HG03039 (cell line): ENCODE results near the gene EXPH5.

Experiments used
- ATAC-seq: cut with Tn5 transposase; IDR thresholded peaks from one replicate; pipeline ENCODE4 v1.9.1; 2021; ENCODE audit warnings: mild to moderate bottlenecking, moderate library complexity; ENCODE audit not compliant: unreplicated experiment

EXPH5 gene

DNA sequence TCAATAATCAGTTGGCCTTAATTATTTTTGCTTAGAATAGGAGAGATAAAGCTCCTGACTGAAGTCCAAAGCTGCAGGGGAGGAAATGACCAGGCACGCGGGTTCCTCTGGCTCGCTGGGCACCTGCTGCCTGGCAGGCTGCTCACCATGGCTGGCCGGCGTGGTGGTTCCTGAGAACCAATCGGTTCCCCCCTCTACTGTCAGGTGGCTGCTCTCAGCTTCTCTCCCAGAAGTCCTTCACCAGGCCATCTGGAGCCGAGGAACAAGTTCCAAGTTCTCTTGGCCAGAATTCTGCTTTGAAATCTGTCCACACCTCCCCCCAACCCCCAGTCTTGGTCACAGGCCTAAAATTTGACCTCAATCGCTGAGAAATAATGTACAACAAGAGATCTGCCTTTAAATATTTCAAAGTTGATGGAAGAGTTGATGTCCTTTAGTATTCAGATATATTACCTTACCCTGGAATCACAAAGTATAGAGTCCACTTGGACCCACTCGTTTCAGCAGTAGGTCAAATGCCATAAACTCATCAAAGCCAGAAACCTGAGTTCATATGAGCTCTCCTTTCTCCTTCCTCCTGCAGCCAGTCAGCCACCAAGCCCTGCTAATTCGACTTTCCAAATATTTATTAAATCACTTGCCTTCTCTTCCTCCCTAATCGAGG lies 25.2 kb downstream of the EXPH5 start:
- no peak for ATAC-seq

DNA sequence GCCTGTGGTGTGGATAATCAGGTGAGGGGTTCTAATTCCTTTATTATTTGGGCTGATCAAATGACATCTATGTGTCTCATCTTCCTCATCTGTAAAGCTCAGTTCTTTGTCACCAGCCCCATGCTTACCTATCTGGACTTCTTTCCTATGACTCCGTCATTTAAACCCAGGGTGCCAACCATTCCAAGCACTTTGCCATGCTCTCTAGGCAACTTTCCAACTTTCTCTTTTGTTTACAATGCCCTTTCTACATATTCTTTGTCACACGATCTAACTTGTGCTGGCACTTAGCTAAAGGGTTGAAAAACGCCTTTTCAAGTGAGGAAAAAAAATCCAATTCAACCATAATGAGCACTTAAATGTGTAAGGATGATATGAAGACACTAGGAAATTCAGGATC lies 27.9 kb downstream of the EXPH5 start:
- ATAC-seq, result no peak

DNA sequence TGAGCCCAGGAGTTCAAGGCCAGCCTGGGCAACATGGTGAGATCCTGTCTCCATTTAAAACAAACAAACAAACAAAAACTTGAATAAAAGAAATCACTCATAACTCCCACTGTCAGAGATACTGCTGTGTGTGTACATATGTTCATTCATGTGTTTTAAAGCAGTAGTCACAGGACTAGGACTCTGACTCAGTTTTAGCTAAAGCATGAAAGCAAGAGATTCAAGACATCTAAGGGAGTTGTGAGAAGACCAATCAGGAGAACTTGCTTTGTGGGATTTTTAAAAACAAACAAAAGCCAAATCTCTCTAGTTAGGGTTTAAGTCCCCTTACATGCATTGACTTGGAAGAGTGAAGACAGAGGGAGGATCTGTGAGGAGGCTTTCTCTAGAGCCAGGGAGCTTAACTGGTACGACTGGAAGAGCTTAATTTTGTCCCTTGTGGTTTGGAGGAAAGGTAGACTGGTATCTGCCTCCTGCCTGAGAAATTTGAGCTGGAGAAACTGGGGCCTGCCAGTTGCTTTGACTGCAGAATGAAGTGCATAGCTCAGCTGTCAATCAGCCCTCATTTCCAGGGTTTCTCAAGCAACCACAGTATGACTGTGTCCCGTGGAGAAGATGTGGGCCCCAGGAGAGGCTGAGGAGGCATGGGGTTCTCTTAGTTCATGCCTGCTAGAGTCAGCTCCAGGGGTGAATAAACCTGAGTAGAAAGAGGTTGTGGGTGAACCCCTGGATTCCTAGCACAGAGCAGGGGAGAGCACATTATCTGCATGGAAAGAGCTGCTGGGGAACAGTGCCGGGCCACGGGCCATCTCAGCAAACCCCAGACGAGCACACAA lies 30.6 kb downstream of the EXPH5 start:
- ATAC-seq, result no peak

DNA sequence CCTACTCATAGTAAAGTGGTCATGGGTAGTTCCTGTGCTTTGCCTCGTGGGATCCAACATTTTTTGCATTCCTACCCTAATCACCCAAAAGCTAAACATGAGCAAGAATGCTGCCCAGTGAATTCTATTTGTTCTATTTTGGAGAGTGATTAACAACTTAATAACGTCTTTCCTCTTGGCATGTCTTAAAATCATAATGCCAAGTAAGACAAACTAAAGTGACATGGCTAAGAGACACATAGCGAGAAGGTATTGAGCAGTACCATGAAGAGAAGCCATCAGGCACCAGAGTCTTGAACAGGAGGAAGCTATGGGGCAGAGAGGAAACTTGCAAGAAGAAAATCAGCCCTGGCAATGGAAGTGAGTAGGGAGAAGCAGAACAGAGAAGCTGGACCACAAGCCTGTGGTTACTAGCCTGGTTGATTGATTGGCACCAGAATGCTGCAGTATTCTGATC lies 32.0 kb downstream of the EXPH5 start:
- ATAC-seq, result no peak

DNA sequence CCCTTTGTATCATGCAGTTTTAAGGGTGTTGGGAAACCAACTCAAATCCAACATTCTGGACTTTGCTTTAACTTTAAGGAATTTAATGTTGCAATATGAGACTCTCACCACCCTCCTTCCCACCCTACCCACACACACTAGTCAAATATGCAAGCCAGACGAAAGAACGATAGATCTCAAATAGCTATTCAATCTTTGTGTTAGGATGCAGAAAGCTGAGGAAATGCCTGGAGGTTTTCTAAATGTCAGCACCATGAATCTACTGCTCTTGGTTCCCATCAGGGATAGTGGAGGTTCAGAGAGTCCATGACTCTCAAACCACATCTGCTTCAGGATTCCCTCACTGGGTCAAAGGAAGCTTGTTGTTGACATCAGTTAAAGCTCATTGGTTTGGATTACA lies 33.7 kb downstream of the EXPH5 start:
- no peak for ATAC-seq

DNA sequence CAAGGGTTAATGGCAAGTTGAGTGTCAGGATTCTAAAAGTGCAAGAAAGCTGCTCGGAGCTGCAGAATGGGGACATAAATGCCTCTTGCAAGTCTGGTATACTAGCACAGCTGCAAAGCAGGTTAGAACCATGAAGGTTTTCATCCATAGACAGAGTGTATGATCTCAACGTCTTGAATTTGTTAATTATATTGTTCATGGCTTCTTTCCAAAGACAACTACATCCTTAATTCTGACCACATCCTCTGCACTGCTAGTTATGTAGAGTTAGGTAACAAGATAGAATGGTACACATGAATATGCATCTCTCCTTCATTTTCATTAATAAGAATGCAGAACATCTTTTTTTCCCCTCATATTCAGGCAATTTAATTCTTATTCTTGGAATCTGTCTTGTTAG lies 34.2 kb downstream of the EXPH5 start:
- no peak for ATAC-seq

DNA sequence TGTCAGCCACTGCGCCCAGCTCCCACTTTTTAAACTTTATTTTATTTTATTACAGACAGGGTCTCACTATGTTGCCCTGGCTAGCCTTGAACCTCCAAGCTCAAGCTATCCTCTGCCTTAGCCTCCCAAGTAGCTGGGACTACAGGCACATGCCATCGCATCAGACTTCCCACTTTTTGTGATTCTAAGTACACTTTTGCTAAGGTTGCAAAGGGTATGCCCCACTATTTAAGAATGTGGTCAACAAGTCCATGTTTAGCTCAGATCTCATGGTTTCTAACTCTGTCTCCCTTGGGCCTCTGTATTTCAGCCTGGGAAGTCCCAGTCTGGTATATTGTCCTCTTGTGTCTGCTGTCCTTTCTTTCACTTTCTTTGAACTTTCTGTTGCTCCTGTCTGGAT lies 35.3 kb downstream of the EXPH5 start:
- ATAC-seq, result peak; percentile 83

DNA sequence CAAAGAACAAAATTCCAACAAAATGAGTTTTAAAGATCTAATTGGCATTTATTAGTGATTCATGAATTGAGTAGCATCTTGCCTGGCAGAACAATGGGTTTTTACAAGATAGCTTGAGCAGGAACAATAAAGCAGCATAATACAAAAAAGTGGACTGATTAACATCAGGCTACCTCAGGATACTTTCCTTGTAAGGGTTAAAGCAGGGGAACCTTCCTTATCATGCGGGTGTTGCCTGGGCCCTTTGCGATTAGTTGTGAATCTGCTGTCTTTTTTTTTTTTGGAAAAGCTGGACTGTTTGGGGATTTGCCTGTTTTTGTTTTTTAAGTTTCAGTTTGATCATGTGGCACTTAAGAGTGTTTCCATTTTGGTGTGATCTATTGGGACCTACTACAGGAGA lies 37.5 kb downstream of the EXPH5 start:
- ATAC-seq, result no peak

DNA sequence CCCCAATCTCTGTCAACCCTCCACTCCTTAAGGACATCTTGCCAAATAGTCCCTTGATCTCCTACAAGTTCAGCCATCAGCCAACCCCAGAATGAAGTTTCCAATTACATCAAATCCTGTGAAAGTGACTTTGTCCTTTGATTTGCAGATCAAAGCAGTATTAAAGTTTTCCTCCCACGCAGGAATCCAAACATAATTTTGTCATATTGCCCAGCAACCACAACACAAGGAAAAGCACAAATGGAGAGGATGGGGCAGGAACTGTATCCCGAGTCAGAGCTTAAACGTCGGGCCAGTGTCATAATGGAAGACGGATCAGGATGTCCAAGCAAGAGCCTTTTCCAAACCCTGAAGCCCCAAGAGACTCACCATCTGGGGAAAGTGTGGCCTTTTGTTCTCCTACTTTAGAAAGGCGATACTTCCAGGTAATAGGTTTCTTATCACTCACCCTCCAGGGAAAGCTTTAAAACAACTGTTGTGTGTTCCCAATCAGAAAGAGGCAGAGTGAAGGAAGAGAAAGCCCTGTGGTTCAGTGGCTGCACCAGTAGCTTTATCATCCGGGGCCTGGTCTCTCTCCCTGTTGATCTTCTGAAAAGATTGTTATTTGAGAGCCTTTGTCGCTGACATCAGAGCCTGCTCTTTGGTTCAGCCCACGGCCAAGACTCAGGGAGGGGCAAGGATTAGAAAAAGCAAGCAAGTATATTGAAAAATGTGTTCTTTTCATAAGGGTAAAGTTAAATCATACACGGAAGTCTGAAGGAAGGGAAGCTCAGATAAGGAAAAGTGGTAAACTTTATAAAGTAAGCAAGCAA lies 41.7 kb downstream of the EXPH5 start:
- no peak for ATAC-seq

DNA sequence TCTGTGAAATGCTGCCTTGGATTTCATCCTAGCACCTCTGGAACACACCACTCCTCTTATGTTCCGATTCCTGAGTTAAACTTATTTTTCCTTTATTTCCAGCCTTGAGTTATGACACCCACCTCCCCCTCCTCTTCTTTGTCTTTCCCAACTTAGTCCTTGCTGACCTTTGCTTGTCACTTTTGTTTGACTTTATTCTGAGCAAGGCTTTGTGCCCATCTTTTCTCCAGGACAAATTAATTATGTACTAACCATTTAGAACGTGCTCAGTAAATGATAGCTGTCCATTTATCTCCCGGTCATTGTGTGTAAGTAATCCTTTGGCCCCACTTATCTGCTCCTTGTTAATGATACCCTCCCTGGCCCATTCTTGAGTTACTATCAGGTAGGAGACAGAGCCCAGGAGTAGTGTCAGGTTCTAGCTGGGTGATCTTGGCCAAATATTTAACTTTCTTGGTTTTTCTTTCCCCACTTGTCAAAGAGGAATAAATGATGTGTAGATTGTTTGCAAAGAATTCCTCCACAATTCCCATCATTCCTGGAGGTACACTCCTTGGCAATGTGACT lies 44.2 kb downstream of the EXPH5 start:
- ATAC-seq, result no peak

DNA sequence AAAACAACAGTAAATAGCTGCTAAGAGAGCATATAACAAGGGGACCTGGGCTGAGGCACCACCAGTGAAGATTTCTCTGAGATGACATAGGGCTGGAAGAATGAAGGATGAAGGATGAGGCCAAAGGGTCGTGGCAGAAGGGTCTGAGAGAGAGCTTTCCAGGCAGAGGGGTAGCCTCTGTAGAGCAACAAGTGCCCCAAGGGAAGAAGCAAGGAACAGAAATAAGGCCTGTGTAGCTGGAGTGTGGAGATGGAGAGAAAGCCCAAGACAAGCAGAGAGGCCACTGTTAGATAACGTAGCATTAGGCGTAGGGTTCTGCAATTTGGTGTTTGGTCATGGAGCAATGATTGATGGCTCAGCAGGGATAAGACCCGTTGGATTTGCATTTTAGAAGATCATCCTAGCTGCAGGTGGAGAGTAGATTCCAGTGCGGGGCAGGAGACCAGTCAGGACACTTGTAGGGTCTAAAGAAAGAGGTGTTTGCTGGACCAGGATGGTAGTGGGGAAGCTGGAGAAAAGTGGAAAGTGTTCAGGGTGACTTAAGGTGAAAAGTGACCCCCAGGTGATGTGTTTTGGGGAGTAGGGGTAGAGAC lies 47.6 kb downstream of the EXPH5 start:
- ATAC-seq, result no peak

DNA sequence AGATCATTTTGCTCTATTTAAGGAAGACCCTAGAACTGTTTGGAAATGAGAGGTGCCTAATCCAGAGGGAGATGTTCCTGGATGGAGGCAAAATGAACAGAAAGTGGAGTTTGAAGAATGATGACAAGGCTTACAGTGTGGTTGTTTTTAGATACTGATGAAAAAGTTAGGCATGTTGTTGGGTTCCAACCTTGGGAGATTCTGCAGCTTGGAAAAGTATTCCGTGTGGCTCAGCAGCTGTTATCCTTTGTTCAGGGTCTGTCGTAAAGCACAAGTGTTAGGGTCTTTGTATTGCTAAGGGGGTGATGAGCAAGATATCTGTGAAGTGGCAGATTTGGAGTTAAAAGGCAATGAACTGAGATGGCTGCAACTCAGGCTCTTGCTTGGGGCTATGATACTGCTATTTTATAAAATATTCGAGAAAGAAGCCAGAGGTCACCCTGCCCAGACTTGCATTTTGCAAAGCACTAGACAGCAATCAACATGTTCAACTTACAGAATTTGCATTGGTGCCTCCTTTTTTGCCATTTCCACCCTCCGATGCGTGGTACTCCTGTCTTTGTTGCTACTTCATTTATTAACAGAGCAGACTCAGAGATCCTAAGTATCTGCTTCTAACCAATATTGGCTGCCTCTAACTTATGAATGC lies 50.1 kb downstream of the EXPH5 start:
- no peak for ATAC-seq

DNA sequence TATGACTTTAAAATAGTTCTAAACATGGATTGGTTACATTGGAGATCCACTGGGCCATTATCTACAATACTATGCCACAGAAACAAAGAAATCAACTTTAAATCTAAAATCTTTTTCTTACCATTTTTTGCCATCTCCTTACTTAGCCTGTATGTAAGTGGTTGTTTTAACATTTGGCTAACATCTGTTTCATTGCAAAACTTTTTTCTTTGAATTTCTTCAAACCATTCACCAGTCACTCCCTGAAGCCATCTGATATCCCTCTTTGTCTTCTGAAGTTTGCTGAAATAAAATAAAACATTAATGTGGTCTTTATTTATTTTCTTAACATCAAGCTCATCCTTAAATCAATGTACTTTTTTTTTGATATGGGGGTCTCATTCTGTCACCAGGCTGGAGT lies 52.0 kb downstream of the EXPH5 start:
- no peak for ATAC-seq

DNA sequence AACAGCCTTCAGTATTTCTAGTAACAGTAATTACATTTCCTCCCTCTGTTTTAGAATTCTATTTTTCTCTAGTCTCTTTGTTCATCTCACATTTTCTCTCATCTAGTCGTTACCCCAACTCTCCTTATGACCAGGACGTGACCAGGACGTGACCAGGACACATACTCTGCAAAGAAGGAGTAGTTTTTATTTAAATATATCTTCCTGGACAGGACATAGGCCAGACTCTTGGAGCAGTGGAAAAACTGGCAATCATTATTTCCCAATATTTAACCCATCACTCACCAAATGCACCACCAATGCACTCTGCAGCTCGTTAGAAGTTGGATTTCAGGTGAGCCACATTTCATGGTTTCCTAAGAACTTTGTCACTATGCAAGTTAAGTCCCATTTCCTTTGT lies 55.1 kb downstream of the EXPH5 start:
- no peak for ATAC-seq

DNA sequence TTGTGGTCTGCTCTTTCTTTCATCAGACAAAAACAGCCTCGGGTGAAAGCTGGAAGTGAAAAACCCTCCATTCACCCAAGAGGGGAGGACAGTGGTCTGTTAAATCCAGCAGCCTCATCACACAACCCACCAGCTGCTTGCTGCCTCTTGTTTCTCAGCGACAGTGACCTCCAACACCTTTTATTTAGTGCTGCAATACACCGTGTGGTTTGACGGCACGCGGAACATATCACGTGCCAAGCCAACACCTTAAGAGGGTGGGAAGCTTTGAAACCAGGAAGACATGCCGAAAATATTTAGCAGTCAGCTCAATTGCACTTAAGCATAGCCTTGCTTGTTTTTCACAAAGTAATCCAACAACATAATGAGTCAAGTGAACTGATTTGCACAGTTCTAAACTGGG lies 55.5 kb downstream of the EXPH5 start:
- no peak for ATAC-seq

DNA sequence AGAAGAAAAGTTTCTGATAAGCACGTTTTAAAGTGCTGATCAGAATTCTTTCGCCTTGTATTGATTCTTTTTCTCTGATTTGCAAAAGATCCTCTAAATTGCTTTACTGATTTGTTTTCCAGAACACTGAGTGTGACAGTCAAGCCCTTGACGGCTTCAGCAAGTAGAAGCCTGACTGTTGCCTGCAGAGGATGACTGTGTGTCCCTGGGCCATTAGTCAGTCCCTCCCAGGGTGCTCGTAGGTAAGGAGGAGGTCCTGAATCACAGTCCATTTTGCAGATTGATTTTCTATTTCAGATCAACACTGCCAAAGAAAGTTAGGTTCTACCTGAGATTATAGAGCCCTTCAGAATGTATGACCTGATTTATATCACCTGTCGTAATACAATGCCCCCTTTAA lies 56.8 kb downstream of the EXPH5 start:
- no peak for ATAC-seq

DNA sequence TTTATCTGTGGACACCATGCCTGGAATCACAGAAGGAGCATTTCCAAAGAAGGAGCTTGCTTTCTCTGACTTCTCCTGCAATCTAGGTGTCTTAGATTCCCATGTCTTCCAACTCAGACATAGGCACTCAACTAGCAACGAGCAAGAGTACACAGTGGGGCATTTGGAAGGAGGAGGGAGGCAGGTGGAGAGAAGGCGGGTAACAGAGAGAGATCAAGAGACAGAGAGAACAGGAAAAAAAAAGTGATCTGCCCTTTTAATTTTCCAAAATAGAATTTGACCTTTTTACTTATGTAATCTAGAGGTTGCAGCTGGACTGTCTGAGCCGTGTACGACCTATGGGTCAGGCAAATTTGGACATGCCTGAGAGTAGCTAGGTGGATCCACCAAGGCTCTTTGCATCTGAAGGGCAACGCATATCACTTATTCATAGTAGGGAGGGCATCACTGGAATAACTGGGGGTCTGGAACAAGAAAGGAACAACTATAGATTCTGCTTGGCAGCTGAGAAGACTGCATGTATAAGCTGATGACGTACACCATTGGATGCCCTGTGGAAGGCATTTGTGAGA lies 58.1 kb downstream of the EXPH5 start:
- no peak for ATAC-seq

DNA sequence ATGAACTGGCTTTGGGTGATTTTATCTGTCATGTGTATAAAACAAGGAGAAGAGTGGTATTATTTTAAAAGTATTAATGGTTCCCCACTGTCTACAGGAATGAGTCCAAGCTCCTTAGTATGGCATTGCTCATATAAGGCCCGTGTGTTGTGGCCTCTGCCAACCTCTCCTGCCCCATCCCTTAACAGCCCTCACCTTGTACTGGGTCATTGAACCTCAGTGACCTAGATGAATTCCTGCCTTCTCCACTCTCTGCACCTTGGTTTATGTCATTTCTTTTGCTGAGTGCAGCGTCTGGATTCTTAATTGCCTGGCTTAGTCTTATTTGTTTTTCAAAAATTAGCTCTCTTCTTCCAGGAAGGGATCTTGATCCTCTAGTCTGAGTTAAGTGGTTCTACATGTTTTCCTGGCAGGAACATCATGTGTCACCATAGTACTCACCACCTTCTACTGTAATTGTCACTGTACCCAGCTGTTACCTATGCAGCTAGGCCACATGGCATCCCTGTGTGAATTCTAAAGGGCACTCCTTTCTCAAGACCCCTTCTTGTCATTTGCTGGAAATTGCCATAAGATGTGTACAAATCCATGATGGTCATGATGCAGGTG lies 59.2 kb downstream of the EXPH5 start:
- no peak for ATAC-seq

DNA sequence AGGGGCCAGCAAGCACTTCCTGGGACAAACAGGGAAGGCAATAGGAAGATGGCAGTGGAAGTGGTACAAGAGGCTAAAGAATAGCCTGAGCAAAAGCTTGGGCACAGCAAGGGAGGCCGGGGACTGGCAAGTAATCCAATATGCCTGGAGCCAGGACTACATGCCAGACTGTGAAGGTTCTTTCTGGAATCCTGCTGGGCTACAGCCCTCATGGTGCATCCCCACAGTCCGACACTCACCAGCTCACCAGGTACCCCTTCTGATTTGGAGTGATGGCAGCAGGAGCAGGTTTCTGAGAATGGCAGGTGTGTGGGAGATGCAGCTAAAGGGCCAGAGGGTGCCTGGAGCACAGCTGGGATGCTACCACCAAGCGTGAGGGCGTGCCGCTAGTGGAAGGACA lies 63.1 kb downstream of the EXPH5 start:
- ATAC-seq, result no peak

DNA sequence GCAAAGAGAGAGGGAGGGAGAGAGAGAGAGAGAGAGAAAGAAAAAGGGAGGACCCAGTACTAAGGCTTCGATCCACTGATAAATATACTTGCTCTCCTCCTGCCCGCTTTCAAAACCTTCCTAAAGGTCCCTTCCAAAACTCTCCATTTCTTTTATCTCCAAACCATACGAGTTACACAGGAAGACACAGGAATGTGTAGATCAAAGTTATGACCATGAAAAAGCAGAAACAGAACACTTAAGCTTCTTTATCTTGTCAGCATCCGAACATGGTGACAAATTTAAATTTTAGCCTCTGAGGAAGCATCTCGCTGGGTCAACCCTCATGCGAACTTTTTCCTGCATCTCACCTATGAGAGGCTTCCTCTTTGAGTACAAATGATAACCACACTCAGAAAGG lies 66.2 kb downstream of the EXPH5 start:
- no peak for ATAC-seq
